Stomach smooth muscle (tissue), 2 donors: ENCODE measurements around the gene AACS.
"Not testable (repeated sequence)": the region's sequence is repeated elsewhere in the genome, so short reads cannot be mapped to it uniquely, and the experiment has no call there.

ENCODE experiments used
- H3K27ac ChIP-seq: one replicate; pipeline ENCODE4 v1.7.0; 2013; ENCODE audit warnings: mild to moderate bottlenecking, low read length, inconsistent platforms
- H3K27me3 ChIP-seq, 2 donors: one replicate each; pipeline ENCODE4 v1.7.0; 2013; ENCODE audit warnings: low read length in 2 of 2; ENCODE audit not compliant: insufficient read depth in 2 of 2, control insufficient read depth in 1 of 2
- H3K36me3 ChIP-seq, 2 donors: one replicate each; pipeline ENCODE4 v1.7.0; 2013; ENCODE audit warnings: low read length in 2 of 2; ENCODE audit not compliant: control insufficient read depth in 2 of 2, insufficient read depth in 2 of 2
- H3K4me1 ChIP-seq: one replicate; pipeline ENCODE4 v1.7.0; 2013; ENCODE audit warnings: low read length; ENCODE audit not compliant: control insufficient read depth, insufficient read depth
- H3K4me3 ChIP-seq, 2 donors: one replicate each; pipeline ENCODE4 v1.7.0; 2013; ENCODE audit warnings: low read length in 2 of 2
- H3K9ac ChIP-seq, 2 donors: one replicate each; pipeline ENCODE4 v1.7.0; 2013; ENCODE audit warnings: low read length in 2 of 2, mild to moderate bottlenecking in 1 of 2
- H3K9me3 ChIP-seq, 2 donors: one replicate each; pipeline ENCODE4 v1.7.0; 2013; ENCODE audit warnings: low read length in 2 of 2; ENCODE audit not compliant: control insufficient read depth in 2 of 2
- donor health status: healthy.
- donor health status: Pancreatic carcinoma.

Gene AACS

DNA sequence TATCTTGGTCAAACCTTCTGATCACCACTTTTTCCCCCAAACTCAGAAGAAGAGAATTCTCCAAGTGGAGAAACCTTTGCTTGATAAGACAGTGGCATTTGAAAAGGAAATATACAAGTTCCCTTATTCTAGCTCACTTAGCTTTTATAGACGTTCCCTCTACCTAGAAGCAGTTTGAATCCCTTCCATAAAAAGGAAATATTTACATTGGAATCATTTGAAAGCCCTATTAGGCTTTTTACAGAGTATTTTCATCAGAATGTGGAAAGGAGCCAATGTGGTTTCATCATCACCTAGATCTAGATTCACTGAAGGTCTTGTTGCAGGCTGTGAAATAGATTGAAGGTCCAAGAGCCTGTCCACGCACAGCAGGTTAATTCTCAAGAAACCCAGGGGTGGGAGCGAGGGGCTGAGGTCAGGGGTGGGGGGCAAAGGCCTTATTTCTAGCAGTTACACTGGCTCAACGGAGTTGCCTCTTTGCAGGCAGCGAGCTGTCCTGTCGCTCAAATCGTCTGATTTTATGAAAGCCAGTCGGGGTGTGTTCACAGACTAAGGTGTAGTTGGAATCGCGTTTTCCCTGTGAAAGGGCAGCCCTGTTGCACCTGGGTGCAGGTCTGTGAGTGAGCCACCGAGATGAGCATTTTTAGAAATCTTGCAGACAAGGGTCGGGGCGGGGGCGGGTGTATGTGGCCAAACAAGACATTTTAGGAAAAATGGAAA is 45.6 kb downstream of the AACS start:
- no peak overlapping the region for H3K9ac ChIP-seq
- no peaks in the 10 kb centered on the region for H3K4me1 ChIP-seq
- no peaks in the 10 kb centered on the region for H3K9me3 ChIP-seq
- H3K36me3 ChIP-seq: peaks cover 9 to 22% of the 10 kb centered on the region in 2 donors
- no peak overlapping the region for H3K27ac ChIP-seq
- no peaks in the 10 kb centered on the region for H3K27me3 ChIP-seq
- no peak overlapping the region for H3K4me3 ChIP-seq

DNA sequence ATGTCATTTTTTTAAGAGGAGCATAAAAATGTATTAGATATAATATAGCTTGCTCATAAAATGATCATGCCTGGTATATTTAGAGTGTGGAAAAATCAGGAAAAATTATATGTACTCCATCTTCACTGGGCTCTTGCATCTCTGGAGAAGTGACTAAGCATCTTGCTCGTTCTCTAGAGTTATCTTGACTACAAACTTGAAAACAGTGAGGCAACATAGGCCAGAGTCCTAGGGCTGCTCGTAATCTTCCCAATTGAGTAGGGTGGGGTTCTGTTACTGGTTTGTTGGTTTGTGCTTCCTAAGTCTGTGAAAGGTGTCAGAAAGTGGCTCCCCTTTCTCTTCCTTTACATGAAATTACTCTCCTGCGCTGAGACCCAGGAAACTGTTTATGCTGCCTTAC is 46.2 kb downstream of the AACS start:
- H3K4me3 ChIP-seq: no peak overlapping the region
- no peak overlapping the region for H3K27ac ChIP-seq
- H3K9me3 ChIP-seq: no peaks in the 10 kb centered on the region
- H3K4me1 ChIP-seq: no peaks in the 10 kb centered on the region
- no peak overlapping the region for H3K9ac ChIP-seq
- no peaks in the 10 kb centered on the region for H3K27me3 ChIP-seq
- peaks cover 9 to 18% of the 10 kb centered on the region in 2 donors for H3K36me3 ChIP-seq

DNA sequence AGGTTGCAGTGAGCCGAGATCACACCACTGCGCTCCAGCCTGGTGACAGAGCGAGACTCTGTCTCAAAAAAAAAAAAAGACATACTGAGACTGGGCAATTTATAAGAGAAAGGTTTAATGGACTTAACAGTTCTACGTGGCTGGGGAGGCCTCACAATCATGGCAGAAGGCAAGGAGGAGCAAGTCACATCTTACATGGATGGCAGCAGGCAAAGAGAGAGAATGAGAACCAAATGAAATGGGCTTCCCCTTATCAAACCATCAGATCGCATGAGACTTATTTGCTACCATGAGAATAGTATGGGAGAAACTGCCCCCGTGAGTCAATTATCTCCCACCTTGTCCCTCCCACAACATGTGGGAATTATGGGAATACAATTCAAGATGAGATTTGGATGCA is 47.4 kb downstream of the AACS start:
- H3K27ac ChIP-seq, H3K9ac ChIP-seq, H3K9me3 ChIP-seq, H3K4me1 ChIP-seq, H3K4me3 ChIP-seq, H3K27me3 ChIP-seq: not testable (repeated sequence)
- peaks cover 9 to 12% of the 10 kb centered on the region in 2 donors for H3K36me3 ChIP-seq

DNA sequence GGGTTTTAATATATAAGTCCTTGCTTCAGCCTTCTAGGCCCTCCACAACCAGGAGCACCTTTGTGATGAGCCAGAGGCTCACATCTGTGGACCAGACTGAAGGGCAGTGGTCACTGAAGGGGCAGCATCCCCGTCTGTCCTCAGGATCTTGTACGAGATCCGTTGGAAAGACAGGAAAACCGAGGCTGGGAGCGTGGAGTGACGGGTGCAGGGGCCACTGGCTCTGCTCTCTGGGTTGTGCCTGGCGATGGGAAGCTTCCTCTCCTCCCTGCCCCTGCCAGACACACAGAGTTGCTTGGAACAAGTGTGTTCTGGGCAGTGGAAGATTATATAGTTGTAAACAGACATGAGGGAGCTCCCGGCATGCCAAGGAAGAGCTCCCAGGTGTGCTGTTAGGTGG is 48.0 kb downstream of the AACS start:
- Histone ChIP-seq H3K27me3 (no peaks in the 10 kb centered on the region), H3K36me3 (peaks cover 9 to 10% of the 10 kb centered on the region in 2 donors), H3K9ac (no peak overlapping the region), H3K27ac (no peak overlapping the region), H3K4me1 (no peaks in the 10 kb centered on the region), H3K4me3 (no peak overlapping the region), H3K9me3 (no peaks in the 10 kb centered on the region)

DNA sequence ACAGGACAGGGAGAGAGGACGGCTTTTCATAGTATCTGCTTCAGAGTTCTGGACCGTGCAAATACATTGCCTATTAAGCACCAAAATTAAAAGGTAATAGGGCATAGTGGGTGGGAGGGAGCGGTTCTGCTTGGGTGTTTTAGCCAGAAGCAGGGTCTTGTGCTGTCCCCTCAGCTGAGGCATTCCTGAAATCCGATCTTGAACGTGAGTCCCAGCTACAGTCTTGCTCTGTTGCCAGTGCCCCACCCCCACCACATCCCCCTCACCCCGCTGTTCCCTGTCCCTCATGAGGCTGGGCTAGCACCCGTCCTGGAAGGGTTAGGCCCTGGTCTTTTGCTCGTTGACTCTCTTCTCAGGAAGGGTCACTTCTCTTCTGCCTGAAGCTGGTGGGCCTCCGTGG is 48.6 kb downstream of the AACS start:
- Histone ChIP-seq H3K9ac (no peak overlapping the region), H3K27me3 (no peaks in the 10 kb centered on the region), H3K9me3 (no peaks in the 10 kb centered on the region), H3K36me3 (peaks cover 11 to 12% of the 10 kb centered on the region in 2 donors), H3K4me1 (no peaks in the 10 kb centered on the region), H3K27ac (no peak overlapping the region), H3K4me3 (no peak overlapping the region)

DNA sequence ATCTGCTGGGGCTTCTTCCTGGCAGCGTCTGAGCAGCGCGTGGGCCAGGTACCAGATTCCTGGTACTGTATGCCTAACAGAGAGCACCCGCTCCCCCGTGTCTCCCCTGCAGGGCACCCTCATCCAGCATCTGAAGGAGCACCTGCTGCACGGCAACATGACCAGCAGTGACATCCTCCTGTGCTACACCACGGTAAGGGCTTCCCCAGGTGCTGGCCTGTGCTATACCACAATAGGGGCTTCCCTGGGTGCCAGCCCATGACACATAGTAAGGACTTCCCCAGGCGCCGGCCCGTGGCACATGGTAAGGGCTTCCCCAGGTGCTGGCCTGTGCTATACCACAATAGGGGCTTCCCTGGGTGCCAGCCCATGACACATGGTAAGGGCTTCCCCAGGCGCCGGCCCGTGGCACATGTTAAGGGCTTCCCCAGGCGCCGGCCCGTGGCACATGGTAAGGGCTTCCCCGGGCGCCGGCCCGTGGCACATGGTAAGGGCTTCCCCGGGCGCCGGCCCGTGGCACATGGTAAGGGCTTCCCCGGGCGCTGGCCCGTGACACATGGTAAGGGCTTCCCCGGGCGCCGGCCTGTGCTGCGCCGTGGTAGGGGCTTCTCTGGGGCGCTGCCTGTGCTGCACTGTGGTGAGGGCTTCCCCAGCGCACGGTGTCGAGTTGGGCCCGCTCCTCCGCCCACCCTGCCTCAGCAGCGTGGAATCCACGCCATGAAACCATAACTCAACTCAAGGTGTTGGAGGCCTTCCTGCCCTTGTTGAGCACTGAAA is 49.3 kb downstream of the AACS start:
- no peaks in the 10 kb centered on the region for H3K9me3 ChIP-seq
- no peaks in the 10 kb centered on the region for H3K4me1 ChIP-seq
- H3K27me3 ChIP-seq: no peaks in the 10 kb centered on the region
- peaks cover 7 to 16% of the 10 kb centered on the region in 2 donors for H3K36me3 ChIP-seq
- H3K9ac ChIP-seq: no peak overlapping the region
- H3K4me3 ChIP-seq: no peak overlapping the region
- H3K27ac ChIP-seq: no peak overlapping the region

DNA sequence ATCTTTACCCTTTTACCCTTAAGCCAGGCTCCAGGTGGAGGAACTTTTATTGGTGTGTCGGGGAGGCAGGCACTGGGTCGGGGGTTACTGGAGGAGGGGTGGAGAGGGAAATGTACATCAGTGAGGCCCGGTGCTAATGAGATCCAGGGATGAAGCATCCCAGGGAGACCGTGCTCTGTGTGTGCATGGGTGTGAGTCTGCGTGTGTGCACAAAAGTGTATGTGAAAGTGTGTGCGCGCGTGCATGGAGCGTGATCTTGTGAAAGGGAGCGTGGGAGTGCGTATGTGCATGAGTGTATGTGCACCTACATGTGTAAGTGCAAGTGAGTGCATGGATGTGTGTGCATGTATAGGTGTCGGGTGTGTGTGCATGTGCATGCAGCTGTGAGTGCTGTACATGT is 55.3 kb downstream of the AACS start:
- no peak overlapping the region for H3K9ac ChIP-seq
- H3K4me3 ChIP-seq: no peak overlapping the region
- H3K36me3 ChIP-seq: peaks cover 15 to 23% of the 10 kb centered on the region in 2 donors
- H3K27me3 ChIP-seq: no peaks in the 10 kb centered on the region
- no peaks in the 10 kb centered on the region for H3K4me1 ChIP-seq
- no peak overlapping the region for H3K27ac ChIP-seq
- H3K9me3 ChIP-seq: no peaks in the 10 kb centered on the region

DNA sequence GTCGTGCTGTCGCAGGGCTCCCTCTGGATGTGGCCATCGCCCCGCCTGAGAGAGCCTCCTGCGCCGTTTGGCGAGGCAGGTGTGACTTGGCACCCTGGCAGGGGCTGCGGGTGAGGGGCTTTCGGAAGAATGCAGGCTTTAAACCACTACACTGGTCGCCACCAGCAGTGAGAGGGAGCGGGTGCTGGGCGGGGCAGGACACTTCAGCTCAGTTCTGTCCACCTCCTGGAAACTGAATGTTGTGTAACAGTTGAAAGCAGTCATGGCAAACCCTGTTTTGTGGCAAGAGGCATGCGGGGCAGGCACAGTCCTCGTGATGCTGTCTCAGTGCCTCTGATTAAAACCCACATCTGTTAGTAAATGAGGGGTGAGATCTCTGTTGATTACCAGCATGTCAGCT is 55.9 kb downstream of the AACS start:
- peaks cover 15 to 22% of the 10 kb centered on the region in 2 donors for H3K36me3 ChIP-seq
- H3K4me1 ChIP-seq: no peaks in the 10 kb centered on the region
- H3K27ac ChIP-seq: no peak overlapping the region
- no peaks in the 10 kb centered on the region for H3K27me3 ChIP-seq
- no peak overlapping the region for H3K4me3 ChIP-seq
- H3K9ac ChIP-seq: no peak overlapping the region
- no peaks in the 10 kb centered on the region for H3K9me3 ChIP-seq

DNA sequence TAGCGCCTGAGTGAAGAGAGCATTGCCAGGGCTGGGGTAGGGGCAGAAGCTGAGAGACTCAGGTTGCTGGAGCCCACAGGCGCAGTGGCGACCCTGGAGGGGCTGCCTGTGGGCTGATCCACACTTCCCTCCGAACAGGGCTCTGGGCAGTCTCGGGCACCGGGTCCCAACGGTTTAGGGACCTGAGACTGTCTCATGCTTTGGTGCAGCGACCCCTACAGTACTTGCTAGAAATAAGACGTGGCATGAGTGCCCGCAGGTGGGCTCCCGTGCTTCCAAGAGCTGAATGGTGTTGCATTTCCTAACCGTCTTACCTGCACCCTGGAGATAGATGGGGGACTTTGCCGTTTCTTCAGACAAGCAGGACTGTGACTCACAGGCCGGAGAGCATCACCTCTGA is 57.4 kb downstream of the AACS start:
- Histone ChIP-seq H3K9ac (no peak overlapping the region), H3K4me3 (no peak overlapping the region), H3K4me1 (no peaks in the 10 kb centered on the region), H3K36me3 (peaks cover 15 to 22% of the 10 kb centered on the region in 2 donors), H3K27me3 (no peaks in the 10 kb centered on the region), H3K27ac (no peak overlapping the region), H3K9me3 (no peaks in the 10 kb centered on the region)

DNA sequence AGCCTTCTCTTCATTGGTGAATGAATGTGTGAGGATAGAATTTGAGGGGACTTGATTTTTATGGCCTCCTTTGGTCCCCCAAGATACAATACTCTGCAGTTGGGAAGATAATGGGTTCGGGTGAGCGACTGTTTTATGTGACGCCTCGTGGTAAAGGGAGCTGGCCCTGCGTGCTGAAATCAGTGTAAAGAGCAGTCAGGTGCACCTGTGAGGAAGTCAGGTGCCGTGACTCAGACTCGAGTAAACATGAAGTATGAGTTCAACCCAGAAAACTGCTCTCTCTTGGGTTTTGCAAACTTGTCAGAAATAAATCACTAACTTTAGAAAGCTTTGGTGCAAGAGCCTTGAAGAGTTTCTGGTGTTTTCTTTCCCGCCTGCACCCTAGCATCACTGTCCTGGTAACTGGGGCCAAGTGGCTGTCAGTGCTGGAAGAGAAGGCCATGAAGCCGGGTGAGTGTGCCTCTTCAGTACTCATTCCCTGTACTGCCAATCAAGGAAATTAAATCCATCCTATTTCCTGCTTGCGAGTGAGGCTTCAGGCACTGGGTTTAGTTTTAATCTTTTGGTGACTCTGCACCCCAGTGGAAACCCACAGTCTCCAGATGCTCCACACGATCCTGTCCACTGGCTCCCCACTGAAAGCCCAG is 59.2 kb downstream of the AACS start:
- H3K9ac ChIP-seq: no peak overlapping the region
- H3K4me3 ChIP-seq: no peak overlapping the region
- no peaks in the 10 kb centered on the region for H3K27me3 ChIP-seq
- H3K4me1 ChIP-seq: no peaks in the 10 kb centered on the region
- H3K36me3 ChIP-seq: peaks cover 15 to 16% of the 10 kb centered on the region in 2 donors
- no peak overlapping the region for H3K27ac ChIP-seq
- no peaks in the 10 kb centered on the region for H3K9me3 ChIP-seq
